WERI-Rb-1 (cell line): ENCODE results near the gene CD9.

Experiments
- DNase-seq: peaks from one replicate; pipeline ENCODE4 v3.0.0-alpha.2; 2020
- H3K27ac ChIP-seq: fragments of 250-450 bp; sonication (Bioruptor Pico); 2 replicates; pipeline ENCODE4 v1.5.1; 2020; ENCODE audit warnings: mild to moderate bottlenecking, moderate library complexity
- H3K27me3 ChIP-seq: fragments of 250-450 bp; sonication (Bioruptor Pico); 2 replicates; pipeline ENCODE4 v1.5.1; 2021; ENCODE audit warnings: mild to moderate bottlenecking, low read depth, moderate library complexity; ENCODE audit not compliant: insufficient read depth, severe bottlenecking
- H3K36me3 ChIP-seq: fragments of 250-450 bp; sonication (Bioruptor Pico); 2 replicates; pipeline ENCODE4 v1.5.1; 2020; ENCODE audit warnings: mild to moderate bottlenecking, moderate library complexity
- H3K4me3 ChIP-seq: 2 replicates; pipeline ENCODE4 v1.5.1; 2011; ENCODE audit warnings: low read depth, mild to moderate bottlenecking, control low read depth, low read length
- H3K9me3 ChIP-seq: fragments of 250-450 bp; sonication (Bioruptor Pico); 2 replicates; pipeline ENCODE4 v1.5.1; 2021; ENCODE audit warnings: mild to moderate bottlenecking, moderate library complexity; ENCODE audit not compliant: severe bottlenecking
- CTCF ChIP-seq: IDR thresholded peaks from 2 replicates; pipeline ENCODE4 v1.5.1; 2011; ENCODE audit warnings: low read depth, mild to moderate bottlenecking, control low read depth, inconsistent platforms, low read length

Gene CD9

GRCh38 chr12:6268484-6269157, 68.4 kb downstream of the CD9 start:
- no peak overlapping the region for H3K27ac ChIP-seq
- TF ChIP-seq CTCF = no peak

GRCh38 chr12:6269986-6270385, 69.8 kb downstream of the CD9 start:
- Histone ChIP-seq H3K4me3 (no peak overlapping the region), H3K27me3 (no peaks in the 10 kb centered on the region), H3K27ac (no peak overlapping the region), H3K9me3 (no peaks in the 10 kb centered on the region), H3K36me3 (no peaks in the 10 kb centered on the region)
- TF ChIP-seq CTCF = no peak
- DNase-seq = no peak

More at GRCh38 chr12:6268484-6269157, 68.4 kb downstream of the CD9 start:
- Histone ChIP-seq H3K27me3 (no peaks in the 10 kb centered on the region), H3K4me3 (no peak overlapping the region), H3K36me3 (no peaks in the 10 kb centered on the region), H3K9me3 (no peaks in the 10 kb centered on the region)
- DNase-seq = no peak

GRCh38 chr12:6271281-6271680, 71.1 kb downstream of the CD9 start:
- Histone ChIP-seq H3K9me3 (no peaks in the 10 kb centered on the region), H3K27ac (no peak overlapping the region), H3K36me3 (no peaks in the 10 kb centered on the region), H3K4me3 (no peak overlapping the region), H3K27me3 (no peaks in the 10 kb centered on the region)
- TF ChIP-seq CTCF = no peak
- DNase-seq = no peak

- Histone ChIP-seq H3K27me3 (no peaks in the 10 kb centered on the region), H3K36me3 (no peaks in the 10 kb centered on the region), H3K9me3 (no peaks in the 10 kb centered on the region), H3K4me3 (no peak overlapping the region), H3K27ac (no peak overlapping the region)
- TF ChIP-seq CTCF = no peak
- DNase-seq = no peak
These were observed 72.4 kb downstream of the CD9 start for GRCh38 chr12:6272300-6273204.

GRCh38 chr12:6273205-6273540, 73.0 kb downstream of the CD9 start:
- no peaks in the 10 kb centered on the region for H3K36me3 ChIP-seq
- no peak overlapping the region for H3K4me3 ChIP-seq
- no peak for TF ChIP-seq CTCF
- DNase-seq = no peak
- no peaks in the 10 kb centered on the region for H3K27me3 ChIP-seq
- no peak overlapping the region for H3K27ac ChIP-seq
- H3K9me3 ChIP-seq = no peaks in the 10 kb centered on the region
